Kidney (tissue), 14 donors: Measurements from ENCODE around the gene SMPD3. TPM values are rescaled to one million over a fixed set of nuclear protein-coding genes. Genes with fewer than 3 reads are reported as not detected.

Experiments used
- DNase-seq, 5 donors: peaks; one replicate each; pipeline ENCODE4 v3.0.0-alpha.2; 2013 to 2020
- FAIRE-seq: peaks from 2 replicates; lab custom pipeline; 2012; peaks lifted over from hg19 to GRCh38; lab: Jason Lieb, UNC
- H3K27ac ChIP-seq, 2 donors: one replicate each; pipeline ENCODE4 v1.7.0; 2013; ENCODE audit warnings: low read depth in 2 of 2, low read length in 2 of 2, inconsistent platforms in 1 of 2
- H3K27me3 ChIP-seq: one replicate; pipeline ENCODE4 v1.7.1; 2013; ENCODE audit warnings: low read length, inconsistent platforms; ENCODE audit not compliant: control insufficient read depth, insufficient read depth
- H3K36me3 ChIP-seq, 3 donors: one replicate each; pipeline versions ENCODE4 v1.7.0 to v1.7.1; 2013; ENCODE audit warnings: low read length in 3 of 3, control low read depth in 1 of 3, inconsistent platforms in 1 of 3; ENCODE audit not compliant: insufficient read depth in 3 of 3, control insufficient read depth in 2 of 3
- H3K4me1 ChIP-seq, 3 donors: one replicate each; pipeline versions ENCODE4 v1.7.0 to v1.7.1; 2013; ENCODE audit warnings: low read length in 3 of 3, inconsistent platforms in 1 of 3, low read depth in 1 of 3; ENCODE audit not compliant: control insufficient read depth in 2 of 3, insufficient read depth in 2 of 3
- H3K4me3 ChIP-seq, 3 donors: one replicate each; pipeline versions ENCODE4 v1.7.0 to v1.8.1; 2013; ENCODE audit warnings: low read length in 3 of 3, control low read depth in 1 of 3, inconsistent platforms in 1 of 3
- H3K9ac ChIP-seq, 3 donors: one replicate each; pipeline versions ENCODE4 v1.7.0 to v1.7.1; 2013; ENCODE audit warnings: low read length in 3 of 3, control low read depth in 1 of 3, inconsistent platforms in 1 of 3
- H3K9me3 ChIP-seq, 3 donors: one replicate each; pipeline versions ENCODE4 v1.7.0 to v1.7.1; 2013; ENCODE audit warnings: low read length in 3 of 3, control low read depth in 1 of 3, inconsistent platforms in 1 of 3; ENCODE audit not compliant: control insufficient read depth in 2 of 3, insufficient read depth in 1 of 3
- CTCF ChIP-seq: IDR thresholded peaks from 3 replicates; pipeline ENCODE4 v1.5.1; 2012; ENCODE audit warnings: mild to moderate bottlenecking, moderate library complexity, borderline replicate concordance; ENCODE audit not compliant: insufficient read depth; ENCODE audit errors: extremely low read depth
- intact Hi-C: fragments of 100-400 bp; cut with DNase I; formaldehyde crosslinking; loops from one replicate; pipeline ENCODE4 v1.11.1; 2022
- polyA plus RNA-seq: library from polyadenylated mRNA; stranded (reverse); fragments of 350-450 nt; fragmentation: Illumina TruSeq; extraction: RNeasy Lipid Tissue Mini Kit (QIAGEN cat#74804); gene quantifications from one replicate; pipeline ENCODE4 v1.2.3, GENCODE V29; 2014; ENCODE audit warnings: low read depth, low replicate concordance; ENCODE audit not compliant: insufficient read depth
- total RNA-seq: library from RNA; stranded (reverse); fragmentation: NEBNext Ultra II Directional; extraction: Animal tissue kit (Norgen Biotek cat#: 25700); gene quantifications from one replicate; pipeline ENCODE4 v1.2.1, GENCODE V29; 2021
- donor health status: control.
- donor health status: control.
- donor health status: control.
- donor health status: control.
- donor health status: control.
- donor health status: DM: yes; HTN: yes; CAD: no.
- donor health status: Normal renal cell carcinoma (clear cell type).

SMPD3 gene
- total and polyA plus RNA-seq, 2 donors from 2014 or later: 0.28 to 0.72 TPM

GRCh38 chr16:68490829-68491575 is 42.7 kb upstream of the SMPD3 start:
- Histone ChIP-seq H3K27ac (peak overlapping the region in 1 of 2 donors; percentile 20), H3K9me3 (no peaks in the 10 kb centered on the region), H3K36me3 (no peaks in the 10 kb centered on the region), H3K4me1 (peaks cover 0 to 9% (median 7%) of the 10 kb centered on the region in 3 donors), H3K9ac (no peak overlapping the region), H3K27me3 (no peaks in the 10 kb centered on the region), H3K4me3 (no peak overlapping the region)
- intact Hi-C loops: no loop called here
- no peak for TF ChIP-seq CTCF
- no peak for FAIRE-seq
- DNase-seq: peak; percentile 72 to 89 (median 81)

DNA sequence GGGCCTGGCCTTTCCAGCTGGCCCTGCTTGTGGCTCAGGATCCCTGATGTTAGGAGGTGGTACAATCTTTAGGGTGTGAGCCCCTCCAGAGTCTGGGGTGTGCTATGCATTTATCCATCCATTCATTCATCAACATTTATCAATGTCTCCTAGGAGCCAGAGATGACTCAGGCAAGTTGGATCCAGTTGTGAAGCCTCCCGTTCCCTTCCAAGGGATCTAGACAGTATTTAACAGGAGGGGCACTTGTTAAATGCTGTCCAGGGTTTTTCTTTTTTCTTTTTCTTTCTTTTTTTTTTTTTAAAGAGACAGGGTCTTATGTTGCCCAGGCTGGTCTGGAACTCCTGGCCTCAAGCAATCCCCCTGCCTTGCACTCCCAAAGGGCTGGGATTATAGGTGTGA is 42.0 kb upstream of the SMPD3 start:
- FAIRE-seq (no peak), DNase-seq (no peak)
- Histone ChIP-seq H3K27me3 (no peaks in the 10 kb centered on the region), H3K4me1 (peaks cover 0 to 9% (median 7%) of the 10 kb centered on the region in 3 donors), H3K9ac (no peak overlapping the region), H3K27ac (no peak overlapping the region), H3K9me3 (no peaks in the 10 kb centered on the region), H3K4me3 (no peak overlapping the region), H3K36me3 (no peaks in the 10 kb centered on the region)
- no peak for TF ChIP-seq CTCF
- intact Hi-C loops: no loop called here

- Histone ChIP-seq H3K4me3 (no peak overlapping the region), H3K36me3 (no peaks in the 10 kb centered on the region), H3K27me3 (no peaks in the 10 kb centered on the region), H3K27ac (no peak overlapping the region), H3K4me1 (peaks cover 0 to 9% (median 7%) of the 10 kb centered on the region in 3 donors), H3K9ac (no peak overlapping the region), H3K9me3 (no peaks in the 10 kb centered on the region)
- intact Hi-C loops: no loop called here
- FAIRE-seq: no peak
- no peak for TF ChIP-seq CTCF
- DNase-seq: no peak
Measured at GRCh38 chr16:68488554-68488953, 40.2 kb upstream of the SMPD3 start.

DNA sequence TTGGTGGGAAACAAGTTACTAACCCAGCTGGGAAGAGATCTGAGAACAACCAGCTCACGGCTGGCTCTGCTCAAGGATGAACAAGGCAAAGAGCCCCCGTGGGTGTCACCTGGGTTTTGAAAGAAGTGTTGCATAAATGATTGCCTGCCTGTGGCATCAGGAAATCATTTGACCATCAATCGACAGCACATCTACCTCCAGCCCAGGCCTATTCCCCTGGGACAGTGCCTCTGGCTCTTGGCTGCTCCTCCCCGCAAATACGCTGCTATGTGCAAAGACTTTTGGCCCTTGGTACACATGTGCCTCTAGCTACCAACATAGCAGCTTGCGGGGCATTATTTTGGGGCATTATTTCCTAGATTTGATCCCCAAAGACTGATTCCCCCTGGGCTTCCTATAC is 39.4 kb upstream of the SMPD3 start:
- TF ChIP-seq CTCF: no peak
- Histone ChIP-seq H3K4me1 (peaks cover 0 to 9% (median 7%) of the 10 kb centered on the region in 3 donors), H3K27ac (no peak overlapping the region), H3K36me3 (no peaks in the 10 kb centered on the region), H3K9ac (no peak overlapping the region), H3K4me3 (no peak overlapping the region), H3K27me3 (no peaks in the 10 kb centered on the region), H3K9me3 (no peaks in the 10 kb centered on the region)
- FAIRE-seq: no peak
- no peak for DNase-seq
- intact Hi-C loops: no loop called here
